DMS53 treated with DMSO at 0.1 percent for 48 hours (cell line): ENCODE data around the gene ERICH6B.

Experiments used
- DNase-seq: peaks from one replicate; lab custom pipeline; 2025; ENCODE audit not compliant: unreplicated experiment; lab: John Stamatoyannopoulos, UW

Gene ERICH6B

GRCh38 chr13:45545686-45546409 is 69.7 kb downstream of the ERICH6B start:
- no peak for DNase-seq

GRCh38 chr13:45544520-45544919 is 71.0 kb downstream of the ERICH6B start:
- DNase-seq, result no peak

GRCh38 chr13:45542878-45543277 is 72.7 kb downstream of the ERICH6B start:
- DNase-seq, result no peak

DNA sequence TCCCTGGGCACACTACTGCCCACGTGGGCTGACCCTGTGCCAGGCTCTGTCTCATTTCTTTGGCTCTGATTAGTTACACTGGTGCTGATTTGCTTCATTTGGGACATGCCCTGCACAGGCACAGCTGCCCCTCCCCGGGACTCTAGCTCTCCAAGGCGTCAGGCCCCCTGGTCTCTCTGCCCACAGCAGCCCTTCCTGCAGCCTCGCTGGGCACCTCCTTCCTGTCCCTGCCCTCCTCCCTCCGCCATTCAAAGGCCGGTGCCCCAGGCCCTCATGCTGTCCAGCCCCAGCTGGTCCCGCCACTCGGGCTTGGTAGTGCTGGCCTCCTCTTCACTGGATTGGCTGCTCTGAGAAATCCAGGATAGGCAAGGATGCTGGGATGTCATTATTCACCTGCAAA is 73.1 kb downstream of the ERICH6B start:
- DNase-seq, result no peak

- DNase-seq, result no peak
Observed at GRCh38 chr13:45541806-45542205, 73.7 kb downstream of the ERICH6B start.

DNA sequence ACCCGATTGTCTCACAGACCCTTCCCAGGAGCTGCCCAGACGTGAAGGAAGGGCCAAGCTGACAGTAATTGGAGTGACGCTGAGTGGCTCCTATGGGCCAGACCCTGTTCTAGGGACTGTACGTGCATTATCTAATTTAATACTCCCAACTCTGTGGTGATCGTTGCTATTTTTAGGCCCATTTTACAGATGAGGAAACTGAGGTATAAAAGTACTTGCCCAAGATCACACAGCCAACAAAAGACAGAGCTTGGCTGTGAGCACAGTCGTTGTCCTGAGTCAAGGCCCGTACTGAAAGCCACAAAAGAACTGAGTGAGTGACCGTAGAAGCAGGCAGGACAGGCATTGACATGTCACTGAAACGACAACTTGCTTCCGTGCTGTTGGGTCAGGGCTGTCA is 74.7 kb downstream of the ERICH6B start:
- DNase-seq, result no peak

DNA sequence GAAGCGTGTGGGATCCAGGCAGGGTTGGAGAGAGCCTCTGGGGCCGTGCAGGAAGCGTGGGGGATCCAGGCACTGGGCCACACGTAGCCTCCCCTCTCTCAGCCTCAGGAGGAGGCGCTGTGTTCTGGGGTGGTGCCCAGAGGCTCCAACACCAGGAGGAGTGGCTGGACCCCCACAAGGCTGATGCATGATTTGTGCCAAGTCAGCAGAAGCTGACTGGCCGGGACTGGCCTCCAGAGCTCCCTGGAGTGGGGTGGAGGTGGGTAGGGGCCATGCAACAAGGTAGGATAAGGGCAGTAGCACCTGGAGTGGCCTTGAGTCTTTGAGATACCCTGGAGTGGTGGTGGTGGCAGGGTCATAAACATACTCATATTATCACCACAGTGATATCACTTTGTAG is 75.3 kb downstream of the ERICH6B start:
- no peak for DNase-seq

GRCh38 chr13:45538382-45538781 is 77.2 kb downstream of the ERICH6B start:
- no peak for DNase-seq

- no peak for DNase-seq
Observed at GRCh38 chr13:45537516-45537915, 78.0 kb downstream of the ERICH6B start.

GRCh38 chr13:45536224-45536623 is 79.3 kb downstream of the ERICH6B start:
- no peak for DNase-seq

GRCh38 chr13:45534604-45535003 is 80.9 kb downstream of the ERICH6B start:
- DNase-seq, result no peak

GRCh38 chr13:45529758-45530157 is 85.8 kb downstream of the ERICH6B start:
- DNase-seq, result no peak

DNA sequence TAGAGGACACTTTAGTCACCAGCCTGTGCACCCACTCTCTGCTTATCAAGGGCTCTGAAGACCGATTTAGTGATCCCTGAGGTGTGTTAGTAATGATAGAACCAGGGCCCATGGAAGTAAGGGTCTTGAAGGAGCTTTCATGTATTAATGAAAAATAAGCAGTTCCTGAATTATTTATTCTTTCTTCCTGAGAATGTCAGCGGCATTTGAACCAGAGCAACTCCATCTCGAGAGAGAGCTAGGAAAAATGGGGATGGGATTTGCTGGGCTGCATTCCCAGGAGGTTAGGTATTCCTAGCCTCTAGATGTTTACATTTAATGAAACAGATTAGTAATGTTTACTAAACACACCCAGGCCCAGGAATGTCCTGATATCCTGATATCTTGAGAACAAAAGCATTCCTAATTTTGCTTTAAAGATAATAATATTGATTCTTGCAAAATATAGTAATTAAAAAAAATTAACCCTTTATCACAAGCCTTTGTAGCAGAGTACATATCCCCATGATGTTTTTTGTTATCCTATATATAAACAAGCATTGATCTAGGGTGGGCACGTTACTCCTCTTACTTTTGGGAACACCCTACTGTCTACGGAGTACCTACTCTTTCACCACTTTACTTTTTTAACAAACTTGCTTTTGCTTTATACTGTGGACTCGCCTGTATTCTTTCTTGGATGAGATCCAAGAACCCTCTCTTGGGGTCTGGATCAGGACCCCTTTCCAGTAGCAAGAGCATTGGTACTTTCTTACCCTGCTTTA is 87.7 kb downstream of the ERICH6B start:
- DNase-seq, result no peak

- no peak for DNase-seq
Observed at GRCh38 chr13:45522571-45522970, 93.0 kb downstream of the ERICH6B start.

DNA sequence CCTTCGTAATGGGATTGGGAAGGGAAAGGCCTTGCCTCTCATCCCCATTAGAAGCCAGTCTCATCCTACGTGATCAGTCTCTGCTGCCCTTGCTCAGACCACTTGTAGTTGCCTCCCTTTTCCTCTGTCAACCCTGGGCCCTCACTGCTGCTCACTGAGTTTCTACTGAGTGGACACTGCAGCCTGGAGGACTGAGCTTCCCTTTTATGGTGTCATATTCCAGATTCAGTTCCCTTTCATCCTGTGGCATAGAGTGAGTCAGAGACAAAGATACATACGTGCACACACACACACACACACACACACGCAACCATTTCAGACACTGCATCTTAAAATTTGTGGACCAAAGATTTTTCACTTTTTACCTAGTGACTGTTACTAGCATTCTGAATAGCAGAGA is 94.2 kb downstream of the ERICH6B start:
- DNase-seq, result no peak

- no peak for DNase-seq
Observed at GRCh38 chr13:45519493-45519892, 96.0 kb downstream of the ERICH6B start.

- no peak for DNase-seq
Observed at GRCh38 chr13:45518525-45519245, 96.9 kb downstream of the ERICH6B start.

- DNase-seq, result no peak
Observed at GRCh38 chr13:45516757-45517156, 98.8 kb downstream of the ERICH6B start.

DNA sequence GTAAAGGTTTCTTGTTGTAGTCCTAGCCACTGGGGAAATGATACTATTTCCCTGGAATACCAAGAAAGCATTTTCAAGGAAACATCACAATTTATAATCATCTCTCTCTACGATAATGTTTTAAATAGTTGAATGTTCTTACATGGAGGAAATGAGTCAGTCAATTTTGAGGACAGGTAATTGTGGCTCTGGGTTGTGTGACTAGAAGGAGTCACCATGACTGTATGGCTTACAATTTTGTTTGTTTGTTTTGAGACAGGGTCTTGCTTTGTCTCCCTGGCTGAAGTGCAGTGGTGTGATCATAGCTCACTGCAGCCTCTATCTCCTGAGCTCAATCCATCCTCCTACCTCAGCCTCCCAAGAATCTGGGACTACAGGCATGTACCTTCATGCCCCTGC is 103.4 kb downstream of the ERICH6B start:
- DNase-seq, result no peak

GRCh38 chr13:45511310-45512097 is 104.0 kb downstream of the ERICH6B start:
- peak; percentile 69 for DNase-seq

DNA sequence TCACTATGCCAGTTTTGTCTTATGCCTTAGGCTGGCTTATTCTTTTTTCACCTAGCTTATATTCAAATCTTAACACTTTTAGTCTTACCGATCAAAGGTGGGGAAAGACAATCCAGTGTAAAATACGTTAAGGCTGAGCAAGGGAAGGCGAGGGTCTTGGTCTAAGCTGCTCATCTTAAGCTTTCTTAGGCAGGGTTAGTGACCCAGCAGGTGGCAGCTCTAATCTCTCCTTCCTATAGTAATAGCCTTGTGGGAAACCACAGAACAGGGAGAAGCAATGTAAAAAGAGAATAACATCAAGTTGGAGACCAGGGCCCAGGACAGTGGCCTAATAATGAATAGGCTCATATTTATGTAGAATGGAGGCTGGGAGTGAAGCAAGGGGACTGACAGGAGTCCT is 104.9 kb downstream of the ERICH6B start:
- no peak for DNase-seq
